Muscle layer of colon (tissue), 2 donors: Measurements from ENCODE around the gene NR1D2.
A peak's percentile ranks its signal among the peaks of the same experiment; 100 is the strongest.
"Not testable (repeated sequence)": the region's sequence is repeated elsewhere in the genome, so short reads cannot be mapped to it uniquely, and the experiment has no call there.

Experiments used
- H3K27ac ChIP-seq: one replicate; pipeline ENCODE4 v1.7.0; 2013; ENCODE audit warnings: low read depth, mild to moderate bottlenecking, low read length, moderate library complexity
- H3K27me3 ChIP-seq, 2 donors: one replicate each; pipeline ENCODE4 v1.7.0; 2013; ENCODE audit warnings: low read length in 2 of 2, mild to moderate bottlenecking in 2 of 2; ENCODE audit not compliant: insufficient read depth in 2 of 2, control insufficient read depth in 1 of 2
- H3K36me3 ChIP-seq: one replicate; pipeline ENCODE4 v1.7.0; 2013; ENCODE audit warnings: mild to moderate bottlenecking, low read length; ENCODE audit not compliant: insufficient read depth
- H3K4me1 ChIP-seq: one replicate; pipeline ENCODE4 v1.7.0; 2013; ENCODE audit warnings: mild to moderate bottlenecking, low read length; ENCODE audit not compliant: insufficient read depth
- H3K4me3 ChIP-seq, 2 donors: one replicate each; pipeline ENCODE4 v1.7.0; 2013; ENCODE audit warnings: low read length in 2 of 2, low read depth in 1 of 2, mild to moderate bottlenecking in 1 of 2, moderate library complexity in 1 of 2
- H3K9ac ChIP-seq: one replicate; pipeline ENCODE4 v1.7.0; 2013; ENCODE audit warnings: low read length
- H3K9me3 ChIP-seq: one replicate; pipeline ENCODE4 v1.7.0; 2013; ENCODE audit warnings: mild to moderate bottlenecking, low read length
- donor health status: abdominal sarcoma.
- donor health status: Adenocarcinoma of cecum.

Gene NR1D2

GRCh38 chr3:23944861-23945662, at the start of gene NR1D2:
Gene NR1D2, plus strand, starts transcription at chr3:23945286. Its CDS starts 293 bp downstream, at chr3:23945579.
- no peaks in the 10 kb centered on the region for H3K27me3 ChIP-seq
- peaks cover 40% of the 10 kb centered on the region for H3K4me1 ChIP-seq
- H3K9me3 ChIP-seq: no peaks in the 10 kb centered on the region
- no peaks in the 10 kb centered on the region for H3K36me3 ChIP-seq
- H3K27ac ChIP-seq: peak within 1 kb of the TSS; percentile 96
- peak within 1 kb of the TSS; percentile 57 to 69 for H3K4me3 ChIP-seq
- peak within 1 kb of the TSS; percentile 77 for H3K9ac ChIP-seq

DNA sequence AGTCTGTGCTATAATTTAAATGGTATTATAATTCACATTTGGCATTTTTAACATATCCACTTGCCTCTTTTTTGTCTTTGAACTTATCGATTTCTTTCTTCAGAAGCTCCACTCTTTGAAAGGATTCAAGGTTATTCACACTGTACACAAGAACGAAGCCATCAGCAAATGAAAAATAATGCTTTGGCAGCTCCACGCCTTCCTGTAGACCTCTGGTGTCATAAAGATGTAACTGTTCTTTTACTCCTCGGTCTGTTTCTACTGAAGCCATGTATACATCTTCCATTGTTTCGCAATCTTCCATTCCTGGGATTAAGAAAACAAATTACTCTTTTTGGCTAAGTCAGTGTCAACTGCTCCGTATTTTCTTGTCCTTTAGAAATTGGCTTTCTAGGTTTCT, 44.3 kb upstream of the NR1D2 start:
- Histone ChIP-seq H3K4me1 (no peaks in the 10 kb centered on the region), H3K36me3 (peaks cover 4% of the 10 kb centered on the region), H3K9me3 (no peaks in the 10 kb centered on the region), H3K4me3 (no peak overlapping the region), H3K27me3 (no peaks in the 10 kb centered on the region), H3K27ac (no peak overlapping the region), H3K9ac (no peak overlapping the region)

DNA sequence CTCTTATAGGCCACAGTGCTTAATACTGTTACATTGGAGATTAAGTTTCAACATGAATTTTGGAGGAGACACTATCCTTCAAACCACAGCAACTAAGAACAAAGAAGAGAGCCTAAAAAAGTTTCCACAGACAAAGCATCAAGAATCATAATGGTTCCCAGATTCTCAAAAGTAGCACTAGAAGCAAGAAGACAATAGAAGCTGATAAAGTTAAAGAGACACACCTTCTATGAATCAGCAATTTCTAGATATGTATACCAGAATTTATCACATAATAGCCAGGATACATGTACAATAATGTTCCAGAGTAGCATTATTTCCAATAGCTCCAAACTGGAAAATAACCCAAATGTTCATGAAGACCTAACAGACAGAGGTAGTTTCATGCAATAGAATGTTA, 40.5 kb upstream of the NR1D2 start:
- Histone ChIP-seq H3K9ac (no peak overlapping the region), H3K36me3 (peaks cover 4% of the 10 kb centered on the region), H3K9me3 (no peaks in the 10 kb centered on the region), H3K27ac (no peak overlapping the region), H3K4me3 (no peak overlapping the region), H3K4me1 (no peaks in the 10 kb centered on the region), H3K27me3 (no peaks in the 10 kb centered on the region)

GRCh38 chr3:23909341-23909740, 35.7 kb upstream of the NR1D2 start:
- H3K27ac ChIP-seq: no peak overlapping the region
- no peaks in the 10 kb centered on the region for H3K9me3 ChIP-seq
- H3K9ac ChIP-seq: no peak overlapping the region
- H3K27me3 ChIP-seq: no peaks in the 10 kb centered on the region
- no peaks in the 10 kb centered on the region for H3K4me1 ChIP-seq
- H3K36me3 ChIP-seq: peaks cover 9% of the 10 kb centered on the region
- no peak overlapping the region for H3K4me3 ChIP-seq

DNA sequence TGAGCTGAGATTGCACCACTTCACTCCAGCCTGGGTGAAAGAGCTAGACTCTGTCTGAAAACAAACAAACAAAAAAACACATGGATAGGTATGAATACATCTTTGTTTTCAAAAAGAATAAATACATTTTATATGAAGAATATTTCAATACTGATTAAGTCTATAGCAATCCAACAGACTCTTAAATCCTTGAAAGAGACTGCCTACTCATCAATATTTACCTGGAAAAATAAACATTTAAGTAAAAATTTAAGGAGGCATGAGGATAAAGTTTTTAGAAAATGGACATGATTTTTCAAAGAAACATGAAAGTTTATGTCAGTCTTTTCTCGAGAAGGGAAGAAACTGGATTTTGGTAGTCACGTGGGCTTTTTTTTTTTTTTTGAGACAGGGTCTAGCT, 33.7 kb upstream of the NR1D2 start:
- Histone ChIP-seq H3K27ac (no peak overlapping the region), H3K36me3 (peaks cover 9% of the 10 kb centered on the region), H3K9me3 (no peaks in the 10 kb centered on the region), H3K27me3 (no peaks in the 10 kb centered on the region), H3K4me3 (no peak overlapping the region), H3K4me1 (peaks cover 9% of the 10 kb centered on the region), H3K9ac (no peak overlapping the region)

DNA sequence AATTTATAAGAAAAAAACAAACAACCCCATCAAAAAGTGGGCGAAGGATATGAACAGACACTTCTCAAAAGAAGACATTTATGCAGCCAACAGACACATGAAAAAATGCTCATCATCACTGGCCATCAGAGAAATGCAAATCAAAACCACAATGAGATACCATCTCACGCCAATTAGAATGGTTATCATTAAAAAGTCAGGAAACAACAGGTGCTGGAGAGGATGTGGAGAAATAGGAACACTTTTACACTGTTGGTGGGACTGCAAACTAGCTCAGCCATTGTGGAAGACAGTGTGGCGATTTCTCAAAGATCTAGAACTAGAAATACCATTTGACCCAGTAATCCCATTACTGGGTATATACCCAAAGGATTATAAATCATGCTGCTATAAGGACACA, 32.8 kb upstream of the NR1D2 start:
- not testable (repeated sequence) for H3K4me3 ChIP-seq, H3K27me3 ChIP-seq, H3K9me3 ChIP-seq, H3K4me1 ChIP-seq, H3K27ac ChIP-seq, H3K36me3 ChIP-seq, H3K9ac ChIP-seq

- Histone ChIP-seq H3K36me3 (peaks cover 13% of the 10 kb centered on the region), H3K9me3 (no peaks in the 10 kb centered on the region), H3K4me3 (no peak overlapping the region), H3K27me3 (no peaks in the 10 kb centered on the region), H3K4me1 (peaks cover 15% of the 10 kb centered on the region), H3K9ac (no peak overlapping the region), H3K27ac (no peak overlapping the region)
Observed at GRCh38 chr3:23913182-23913581, 31.9 kb upstream of the NR1D2 start.

DNA sequence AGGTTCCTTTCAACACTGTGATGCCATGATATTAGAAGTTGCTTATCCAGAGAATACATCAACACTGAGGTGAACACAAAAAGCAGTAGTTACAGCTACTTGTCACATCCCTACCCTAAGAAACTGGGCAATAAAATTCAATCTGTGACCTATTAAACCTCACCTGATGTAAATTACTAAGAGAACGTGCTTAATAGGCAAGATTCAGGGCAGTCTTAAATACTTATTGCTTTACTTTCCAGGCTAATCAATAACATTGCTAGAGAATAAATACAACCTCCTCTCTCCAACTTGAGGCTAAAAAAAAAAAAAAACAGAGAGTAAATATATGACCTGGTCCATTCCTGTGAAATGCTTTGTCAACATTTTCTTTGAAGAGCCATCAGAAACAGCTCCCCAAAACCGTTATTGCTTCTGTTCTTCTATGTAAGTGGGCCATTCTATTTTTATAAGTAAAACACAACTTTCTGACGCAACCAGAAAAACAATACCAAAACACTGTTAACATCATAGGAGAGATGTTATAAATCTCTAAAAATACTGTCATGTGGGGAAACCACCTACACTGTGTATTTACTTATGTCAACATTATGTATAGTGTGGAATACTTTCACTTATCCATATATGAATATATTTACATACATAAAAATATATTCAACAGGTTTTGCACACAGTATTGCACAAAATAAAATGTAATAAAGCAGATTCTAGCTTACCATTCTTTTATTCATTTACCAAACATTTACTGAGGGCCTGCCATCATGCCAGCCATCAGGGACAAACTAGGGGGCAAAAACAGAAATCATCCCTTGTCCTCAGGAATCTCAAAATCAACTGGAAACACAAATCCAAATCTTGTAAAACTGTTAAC, 31.0 kb upstream of the NR1D2 start:
- no peaks in the 10 kb centered on the region for H3K9me3 ChIP-seq
- H3K27me3 ChIP-seq: no peaks in the 10 kb centered on the region
- H3K4me3 ChIP-seq: no peak overlapping the region
- H3K9ac ChIP-seq: no peak overlapping the region
- no peak overlapping the region for H3K27ac ChIP-seq
- H3K4me1 ChIP-seq: peaks cover 21% of the 10 kb centered on the region
- peaks cover 17% of the 10 kb centered on the region for H3K36me3 ChIP-seq

DNA sequence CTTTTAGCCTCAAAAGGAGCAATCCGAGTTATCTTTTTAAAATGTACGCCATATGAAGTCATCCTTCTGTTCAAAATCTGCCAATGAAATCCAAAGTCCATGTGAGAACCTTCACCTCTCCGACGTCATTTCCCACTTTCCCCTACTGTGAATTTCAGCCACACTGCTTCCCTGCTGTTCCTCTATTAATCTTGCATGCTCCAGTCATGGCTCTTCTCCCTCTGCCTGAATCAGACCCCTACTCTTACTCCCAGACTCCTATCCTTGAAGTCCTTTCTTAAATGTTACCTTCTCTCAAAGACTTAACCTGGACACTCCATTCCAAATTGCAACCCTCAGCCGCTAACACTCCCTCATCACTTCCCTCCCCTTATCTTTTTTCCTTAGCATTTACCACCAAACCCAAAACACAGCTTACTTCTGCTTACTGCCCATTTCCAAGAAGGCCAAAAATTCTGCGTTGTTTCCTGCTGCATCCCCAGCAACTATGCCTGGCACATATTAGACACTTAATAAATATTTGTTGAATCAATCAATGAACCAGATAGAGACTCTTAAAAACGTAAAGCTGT, 29.5 kb upstream of the NR1D2 start:
- Histone ChIP-seq H3K36me3 (peaks cover 23% of the 10 kb centered on the region), H3K4me3 (peak overlapping the region in 1 of 2 donors; percentile 99), H3K9ac (no peak overlapping the region), H3K9me3 (no peaks in the 10 kb centered on the region), H3K27me3 (no peaks in the 10 kb centered on the region), H3K4me1 (peaks cover 29% of the 10 kb centered on the region), H3K27ac (no peak overlapping the region)

GRCh38 chr3:23916152-23916885, 28.8 kb upstream of the NR1D2 start:
- Histone ChIP-seq H3K27me3 (no peaks in the 10 kb centered on the region), H3K27ac (peak overlapping the region; percentile 94), H3K36me3 (peaks cover 29% of the 10 kb centered on the region), H3K9ac (peak overlapping the region; percentile 67), H3K4me1 (peaks cover 29% of the 10 kb centered on the region), H3K4me3 (peak overlapping the region; percentile 90 to 99), H3K9me3 (no peaks in the 10 kb centered on the region)
